ENCODE data around the gene UXS1.

The UXS1 gene

GRCh38 chr2:106090916-106091618, 103.0 kb downstream of the UXS1 start:
- H3K4me3 ChIP-seq (replicated peaks in 1 of 2; ENCODE audit: low read depth in 2 of 2, low read length in 2 of 2) = no peak overlapping the region
- no peak for DNase-seq (ENCODE audit: low read depth in 2 of 2)
- TF ChIP-seq CTCF (IDR thresholded peaks at IDR 0.05; ENCODE audit: low read depth, low read length) = no peak

- TF ChIP-seq CTCF (IDR thresholded peaks at IDR 0.05; ENCODE audit: low read depth, low read length) = no peak
- DNase-seq (ENCODE audit: low read depth in 2 of 2) = no peak
- H3K4me3 ChIP-seq (replicated peaks in 1 of 2; ENCODE audit: low read depth in 2 of 2, low read length in 2 of 2) = no peak overlapping the region
Measured at GRCh38 chr2:106089611-106090010, 104.5 kb downstream of the UXS1 start.

GRCh38 chr2:106085181-106085940, 108.7 kb downstream of the UXS1 start:
- peak; percentile 75 to 76 for DNase-seq (ENCODE audit: low read depth in 2 of 2)
- TF ChIP-seq CTCF (IDR thresholded peaks at IDR 0.05; ENCODE audit: low read depth, low read length) = peak; percentile 63
- H3K4me3 ChIP-seq (replicated peaks in 1 of 2; ENCODE audit: low read depth in 2 of 2, low read length in 2 of 2) = no peak overlapping the region

- H3K4me3 ChIP-seq (replicated peaks in 1 of 2; ENCODE audit: low read depth in 2 of 2, low read length in 2 of 2) = no peak overlapping the region
- DNase-seq (ENCODE audit: low read depth in 2 of 2) = no peak
- no peak for TF ChIP-seq CTCF (IDR thresholded peaks at IDR 0.05; ENCODE audit: low read depth, low read length)
Measured at GRCh38 chr2:106080959-106081358, 113.1 kb downstream of the UXS1 start.

GRCh38 chr2:106078096-106078495, 116.0 kb downstream of the UXS1 start:
- no peak for DNase-seq (ENCODE audit: low read depth in 2 of 2)
- no peak overlapping the region for H3K4me3 ChIP-seq (replicated peaks in 1 of 2; ENCODE audit: low read depth in 2 of 2, low read length in 2 of 2)
- TF ChIP-seq CTCF (IDR thresholded peaks at IDR 0.05; ENCODE audit: low read depth, low read length) = no peak

- no peak overlapping the region for H3K4me3 ChIP-seq (replicated peaks in 1 of 2; ENCODE audit: low read depth in 2 of 2, low read length in 2 of 2)
- TF ChIP-seq CTCF (IDR thresholded peaks at IDR 0.05; ENCODE audit: low read depth, low read length) = no peak
- DNase-seq (ENCODE audit: low read depth in 2 of 2) = no peak
Measured at GRCh38 chr2:106076941-106077340, 117.2 kb downstream of the UXS1 start.
